Midbrain (tissue), 1 donor: ENCODE data around the gene ASCL1.

Experiments
- DNase-seq: peaks from one replicate; lab custom pipeline; 2025; lab: John Stamatoyannopoulos, UW

The ASCL1 gene

GRCh38 chr12:102951841-102952240 lies 5.6 kb upstream of the ASCL1 start:
- no peak for DNase-seq

- DNase-seq = no peak
Measured at GRCh38 chr12:102953221-102953620, 4.3 kb upstream of the ASCL1 start.

GRCh38 chr12:102954134-102954533 lies 3.3 kb upstream of the ASCL1 start:
- DNase-seq = no peak

- peak; percentile 65 for DNase-seq
Measured at GRCh38 chr12:102955926-102956737, 1.3 kb upstream of the ASCL1 start.

- DNase-seq = no peak
Measured at GRCh38 chr12:102956738-102957327, 641 bp upstream of the ASCL1 start.

GRCh38 chr12:102958073-102958829 lies 777 bp downstream of the ASCL1 start:
- DNase-seq = peak; percentile 33

GRCh38 chr12:102958830-102959176 lies 1.3 kb downstream of the ASCL1 start:
- DNase-seq = no peak

GRCh38 chr12:102959391-102959790 lies 1.9 kb downstream of the ASCL1 start:
- DNase-seq = no peak

- peak; percentile 62 for DNase-seq
Measured at GRCh38 chr12:102960766-102961465, 3.4 kb downstream of the ASCL1 start.

- DNase-seq = no peak
Measured at GRCh38 chr12:102961466-102961855, 4.0 kb downstream of the ASCL1 start.

- no peak for DNase-seq
Measured at GRCh38 chr12:102962532-102962931, 5.1 kb downstream of the ASCL1 start.

GRCh38 chr12:102962986-102963385 lies 5.5 kb downstream of the ASCL1 start:
- no peak for DNase-seq

- DNase-seq = no peak
Measured at GRCh38 chr12:102963796-102964195, 6.3 kb downstream of the ASCL1 start.

GRCh38 chr12:102964872-102965271 lies 7.4 kb downstream of the ASCL1 start:
- peak; percentile 20 for DNase-seq

GRCh38 chr12:102965281-102966155 lies 8.0 kb downstream of the ASCL1 start:
- peak; percentile 38 for DNase-seq

GRCh38 chr12:102966200-102966863 lies 8.9 kb downstream of the ASCL1 start:
- DNase-seq = peak; percentile 11

GRCh38 chr12:102970780-102971179 lies 13.3 kb downstream of the ASCL1 start:
- DNase-seq = no peak

GRCh38 chr12:102971227-102971626 lies 13.8 kb downstream of the ASCL1 start:
- DNase-seq = no peak

GRCh38 chr12:102973583-102973982 lies 16.1 kb downstream of the ASCL1 start:
- no peak for DNase-seq

GRCh38 chr12:102976609-102977280 lies 19.3 kb downstream of the ASCL1 start:
- no peak for DNase-seq
